HG02840 (cell line): Measurements from ENCODE around the gene RGS13.

Source experiments
- ATAC-seq: cut with Tn5 transposase; IDR thresholded peaks from one replicate; pipeline ENCODE4 v1.9.1; 2021; ENCODE audit warnings: mild to moderate bottlenecking, moderate library complexity, moderate number of reproducible peaks; ENCODE audit not compliant: unreplicated experiment, low FRiP score

Gene RGS13

GRCh38 chr1:192626366-192627179 lies 9.4 kb upstream of the RGS13 start:
- ATAC-seq = peak; percentile 90

DNA sequence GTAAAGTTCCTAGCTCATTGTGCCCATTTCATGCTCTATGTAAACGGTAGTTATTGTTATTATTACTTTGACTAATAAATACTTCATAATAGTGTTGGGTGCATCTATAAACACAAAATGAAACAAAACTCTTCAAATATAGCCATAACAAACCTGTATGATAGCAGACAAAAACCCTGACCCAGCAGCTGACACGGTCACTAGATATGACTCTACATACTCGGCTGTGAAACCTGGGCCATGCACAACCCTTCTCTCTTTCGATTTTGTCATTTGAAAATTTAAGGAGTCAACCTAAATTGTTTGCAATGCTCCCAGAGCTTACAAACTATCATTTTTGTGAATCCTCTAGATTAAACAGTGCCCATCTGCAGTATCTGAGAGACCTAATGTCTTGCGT lies 8.0 kb upstream of the RGS13 start:
- no peak for ATAC-seq

DNA sequence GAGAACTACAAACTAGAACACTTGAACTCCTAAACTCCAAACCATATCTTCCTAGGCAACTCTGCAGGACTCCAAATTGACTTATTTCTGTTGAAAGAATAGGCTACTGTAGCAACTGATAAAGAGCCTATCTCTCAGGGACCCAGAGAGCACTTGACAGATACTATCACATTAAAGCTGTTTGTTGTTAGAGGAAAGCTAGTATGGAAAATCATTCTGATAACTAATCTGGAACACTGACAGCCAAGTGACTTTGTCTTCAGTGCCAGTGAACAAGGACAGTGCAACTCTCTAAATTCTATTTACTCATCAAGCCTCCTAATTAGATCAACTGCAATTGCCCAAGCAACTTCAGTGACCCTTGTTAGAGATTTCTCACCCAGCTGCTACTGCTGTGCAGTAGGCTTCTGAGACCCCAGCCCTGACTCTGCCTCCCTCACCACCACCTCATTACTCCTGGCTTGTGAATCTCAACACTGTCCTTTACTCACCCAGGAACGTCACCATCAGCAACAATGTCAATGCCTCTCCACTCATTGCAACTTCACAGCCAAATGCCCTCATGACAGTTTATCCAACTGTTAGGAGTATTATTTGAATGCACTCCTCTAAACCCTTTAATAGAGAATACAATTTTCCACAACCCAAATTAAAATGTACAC lies 7.4 kb upstream of the RGS13 start:
- no peak for ATAC-seq

GRCh38 chr1:192629612-192630011 lies 6.3 kb upstream of the RGS13 start:
- no peak for ATAC-seq

GRCh38 chr1:192630521-192631287 lies 5.2 kb upstream of the RGS13 start:
- ATAC-seq = no peak

GRCh38 chr1:192631749-192632148 lies 4.2 kb upstream of the RGS13 start:
- no peak for ATAC-seq

DNA sequence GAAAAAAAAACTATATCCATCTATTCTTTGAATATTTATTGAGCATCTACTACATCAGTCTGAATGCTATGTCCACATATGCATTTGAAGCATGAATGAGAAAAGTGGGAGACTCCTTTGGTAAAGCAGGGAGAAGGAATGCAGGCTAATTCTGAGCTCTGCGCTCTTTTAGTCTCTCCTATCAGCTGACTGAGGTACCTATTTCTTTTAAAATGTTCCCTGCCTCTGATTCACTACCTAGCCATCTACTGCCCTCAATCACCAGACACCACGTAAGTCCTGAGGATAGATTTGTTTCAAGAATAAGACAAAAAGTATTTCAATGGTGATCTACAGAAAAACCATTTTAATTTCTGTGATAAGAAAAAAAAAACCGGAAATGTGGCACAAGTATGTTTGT lies 3.8 kb upstream of the RGS13 start:
- no peak for ATAC-seq

GRCh38 chr1:192632641-192633532 lies 3.1 kb upstream of the RGS13 start:
- no peak for ATAC-seq

GRCh38 chr1:192633533-192634253 lies 2.3 kb upstream of the RGS13 start:
- ATAC-seq = no peak

- ATAC-seq = no peak
These were observed 906 bp upstream of the RGS13 start for GRCh38 chr1:192635041-192635440.

DNA sequence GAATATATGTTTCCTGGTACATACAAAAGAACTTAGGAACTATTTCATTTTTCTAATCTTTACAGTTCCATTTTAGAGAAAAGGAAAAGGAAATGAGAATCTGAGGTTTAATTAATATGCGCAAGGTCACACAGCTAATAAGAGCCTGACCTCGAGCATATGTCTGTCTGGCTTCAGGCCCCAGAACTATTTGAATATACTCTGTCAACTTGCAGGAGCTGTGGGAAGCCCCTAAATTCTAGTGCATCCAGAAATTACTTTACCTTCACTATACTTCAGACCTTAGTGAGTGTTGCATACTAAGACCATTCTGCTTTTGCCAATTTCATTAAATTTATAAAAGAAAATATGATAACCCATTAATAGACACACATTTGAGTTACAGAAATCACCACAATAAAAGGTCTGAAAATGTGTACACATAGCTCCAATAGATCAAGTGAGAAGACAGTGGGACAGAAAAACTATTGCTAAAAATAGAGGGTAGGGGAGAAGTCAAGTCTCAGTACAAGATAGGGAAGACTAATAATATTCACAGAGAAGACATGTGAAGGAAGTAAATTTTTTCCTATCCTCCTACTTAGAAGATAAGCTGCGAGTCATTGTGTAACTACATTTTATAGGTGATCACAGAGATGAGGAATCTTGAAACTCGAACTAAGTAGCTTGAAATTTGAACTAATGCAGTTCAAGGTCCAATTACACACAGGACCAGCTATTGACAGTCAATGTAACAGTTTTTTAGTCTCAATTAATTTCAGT lies 3.8 kb downstream of the RGS13 start:
- peak; percentile 95 for ATAC-seq

DNA sequence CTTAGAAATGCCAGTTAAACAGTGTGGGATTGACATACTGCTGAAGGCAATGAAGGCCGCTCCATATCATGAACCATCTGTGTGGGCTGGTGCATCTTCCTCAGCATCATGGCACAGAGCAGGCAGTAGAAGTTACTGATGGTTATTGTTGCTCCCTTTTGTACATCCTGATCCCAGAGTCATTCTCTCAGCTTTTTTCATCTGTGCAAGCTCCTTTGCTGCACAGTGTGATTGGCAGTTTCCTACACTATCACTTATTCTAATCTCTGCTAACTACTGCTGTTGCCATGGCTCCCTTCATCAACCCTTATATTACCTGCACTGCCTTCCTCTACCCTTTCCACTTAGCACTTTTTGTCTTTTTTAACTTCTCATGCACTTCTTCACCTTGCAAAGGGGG lies 16.2 kb downstream of the RGS13 start:
- ATAC-seq = no peak

DNA sequence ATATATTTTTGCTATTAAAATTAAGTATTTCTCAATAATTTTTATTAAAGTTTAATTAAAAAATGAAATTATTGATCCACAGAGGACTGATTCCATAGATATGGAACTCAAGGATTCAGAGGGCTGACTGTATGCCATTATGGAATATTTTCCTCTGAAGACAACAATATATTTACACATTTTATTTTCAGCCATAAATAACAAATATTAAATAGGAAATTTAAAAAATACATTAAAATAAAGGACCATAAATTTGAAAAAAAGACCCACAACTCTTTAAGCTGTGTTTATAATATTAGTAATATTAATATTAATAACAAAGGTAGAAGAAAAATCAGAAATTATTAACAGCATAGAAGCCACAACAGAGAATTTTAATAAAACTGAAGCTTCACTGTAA lies 18.2 kb downstream of the RGS13 start:
- ATAC-seq = no peak

DNA sequence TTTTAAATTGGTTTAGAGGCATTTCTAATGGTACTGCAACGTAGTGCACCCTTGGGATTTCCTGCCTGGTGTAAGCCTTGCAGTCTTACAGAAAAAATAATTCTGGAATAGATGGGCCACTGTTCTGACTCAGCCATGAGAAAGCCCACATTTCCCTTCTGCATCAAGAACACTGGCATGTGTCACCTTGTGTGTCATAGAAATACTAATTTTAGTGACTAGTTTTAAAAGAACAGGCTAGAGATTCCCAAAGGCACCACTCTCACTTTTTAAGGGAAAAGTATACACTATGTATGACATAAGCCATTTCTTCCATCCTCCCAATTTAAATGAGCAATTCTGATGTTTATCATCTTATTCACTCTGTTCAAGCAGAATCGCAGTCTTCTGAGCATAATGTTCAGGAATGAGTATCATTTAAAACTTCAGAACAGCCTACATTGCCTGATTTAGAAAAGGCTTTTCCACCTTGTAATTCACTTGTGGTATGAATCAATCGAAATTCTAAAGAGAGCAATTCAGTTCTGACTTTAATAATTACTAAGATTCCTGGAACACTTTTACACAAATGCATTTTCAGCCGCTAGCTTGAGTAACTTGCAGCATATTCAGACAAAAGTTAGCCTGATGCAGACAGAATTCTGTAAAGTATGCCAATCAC lies 18.8 kb downstream of the RGS13 start:
- ATAC-seq = no peak

DNA sequence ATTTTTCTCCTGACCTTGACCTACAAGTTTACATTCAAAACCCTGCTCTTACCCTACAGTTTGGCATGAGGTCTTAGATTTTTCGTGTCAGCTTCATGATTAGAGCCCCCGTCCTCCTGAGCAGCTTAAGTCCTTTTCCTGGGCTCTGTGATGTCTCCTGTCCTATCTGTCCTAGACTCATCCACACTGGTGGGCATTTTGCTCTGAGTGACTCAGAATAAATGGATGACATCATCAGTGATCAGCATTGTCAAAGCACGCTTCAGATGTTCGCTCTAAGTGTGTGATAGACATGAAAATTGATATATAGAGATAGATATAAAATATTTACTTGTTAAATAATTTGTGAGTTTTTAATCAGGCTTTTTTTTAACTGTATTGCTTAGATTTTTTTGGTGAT lies 21.8 kb downstream of the RGS13 start:
- no peak for ATAC-seq

GRCh38 chr1:192658255-192658654 lies 22.3 kb downstream of the RGS13 start:
- ATAC-seq = no peak

GRCh38 chr1:192660613-192661012 lies 24.7 kb downstream of the RGS13 start:
- ATAC-seq = no peak

GRCh38 chr1:192668409-192668983 lies 32.5 kb downstream of the RGS13 start:
- ATAC-seq = no peak
